CD8-positive, alpha-beta memory T cell (primary cell): ENCODE data around the gene JADE2. TPM values are rescaled to one million over a fixed set of nuclear protein-coding genes. Genes with fewer than 3 reads are reported as not detected.

Experiments
- CTCF ChIA-PET: fragments of 350-600 bp; sonication (Branson Sonifier 250); formaldehyde crosslinking; loops from one replicate; lab custom pipeline; 2021; ENCODE audit warnings: antibody characterized with exemption; lab: Charles Lee
- POLR2A ChIA-PET: fragments of 350-600 bp; sonication (Branson Sonifier 250); formaldehyde crosslinking; loops from one replicate; lab custom pipeline; 2021; ENCODE audit warnings: antibody characterized with exemption; lab: Charles Lee
- DNase-seq, 5 donors: peaks; one replicate each; pipeline versions ENCODE4 v3.0.0 to v3.0.0-alpha.2; 2020 to 2022; ENCODE audit warnings: mixed read lengths in 1 of 5
- H3K27ac ChIP-seq: one replicate; pipeline ENCODE4 v1.7.0; 2013; ENCODE audit warnings: low read depth, mild to moderate bottlenecking, low read length, moderate library complexity
- H3K27me3 ChIP-seq: 2 replicates; pipeline ENCODE4 v1.7.0; 2013; ENCODE audit warnings: low read length, mild to moderate bottlenecking; ENCODE audit not compliant: insufficient read depth, poor library complexity, severe bottlenecking
- H3K36me3 ChIP-seq: 2 replicates; pipeline ENCODE4 v1.7.0; 2013; ENCODE audit warnings: mild to moderate bottlenecking, low read length, moderate library complexity; ENCODE audit not compliant: insufficient read depth
- H3K4me1 ChIP-seq: 2 replicates; pipeline ENCODE4 v1.7.0; 2013; ENCODE audit warnings: mild to moderate bottlenecking, low read length, moderate library complexity; ENCODE audit not compliant: insufficient read depth
- H3K4me3 ChIP-seq: 2 replicates; pipeline ENCODE4 v1.7.0; 2013; ENCODE audit warnings: mild to moderate bottlenecking, low read length
- H3K9me3 ChIP-seq: 2 replicates; pipeline ENCODE4 v1.7.0; 2013; ENCODE audit warnings: mild to moderate bottlenecking, low read length
- H3K27ac Mint-ChIP-seq, 8 donors: one replicate each; pipeline ENCODE4 v1.8.0; 2020 to 2021; ENCODE audit warnings: mixed read lengths in 8 of 8, mild to moderate bottlenecking in 6 of 8, inconsistent platforms in 3 of 8, moderate library complexity in 3 of 8
- H3K27me3 Mint-ChIP-seq, 2 donors: one replicate each; pipeline ENCODE4 v1.8.0; 2020 to 2021; ENCODE audit warnings: mixed read lengths in 2 of 2, mild to moderate bottlenecking in 1 of 2, moderate library complexity in 1 of 2
- H3K36me3 Mint-ChIP-seq, 3 donors: one replicate each; pipeline ENCODE4 v1.8.0; 2020 to 2021; ENCODE audit warnings: mixed read lengths in 3 of 3, inconsistent platforms in 1 of 3, mild to moderate bottlenecking in 1 of 3
- H3K4me1 Mint-ChIP-seq, 3 donors: one replicate each; pipeline ENCODE4 v1.8.0; 2020 to 2021; ENCODE audit warnings: mixed read lengths in 3 of 3, inconsistent platforms in 1 of 3, mild to moderate bottlenecking in 1 of 3
- H3K4me3 Mint-ChIP-seq, 7 donors: one replicate each; pipeline ENCODE4 v1.8.0; 2020 to 2021; ENCODE audit warnings: mixed read lengths in 7 of 7, mild to moderate bottlenecking in 6 of 7, moderate library complexity in 4 of 7, inconsistent platforms in 2 of 7
- H3K9me3 Mint-ChIP-seq, 5 donors: one replicate each; pipeline ENCODE4 v1.8.0; 2020 to 2022; ENCODE audit warnings: mixed read lengths in 5 of 5, mild to moderate bottlenecking in 3 of 5, moderate library complexity in 2 of 5, inconsistent platforms in 1 of 5
- polyA plus RNA-seq: library from polyadenylated mRNA; unstranded; fragments of 300-500 nt; fragmentation: Illumina TruSeq; gene quantifications from one replicate; pipeline ENCODE4 v1.2.3, GENCODE V29; 2021
- total RNA-seq, 2 experiments: library from RNA; stranded (reverse); gene quantifications; one replicate each; pipeline ENCODE4 v1.2.3, GENCODE V29; 2021

The JADE2 gene
- total and polyA plus RNA-seq, 3 experiments from 2014 or later: 47.1 to 107 (median 105) TPM

- no peak for DNase-seq
- Histone ChIP-seq H3K36me3 (peaks cover 25% of the 10 kb centered on the region), H3K9me3 (no peaks in the 10 kb centered on the region), H3K4me1 (no peaks in the 10 kb centered on the region), H3K27me3 (no peaks in the 10 kb centered on the region), H3K27ac (no peak overlapping the region), H3K4me3 (no peak overlapping the region)
- Mint-ChIP-seq H3K27ac (peak overlapping the region in 5 of 8 donors; percentile 1 to 87 (median 59)), H3K27me3 (no peaks in the 10 kb centered on the region), H3K36me3 (peaks cover 7 to 66% (median 19%) of the 10 kb centered on the region in 3 donors), H3K4me1 (peaks cover 0 to 13% (median 5%) of the 10 kb centered on the region in 3 donors), H3K4me3 (no peak overlapping the region), H3K9me3 (no peaks in the 10 kb centered on the region)
- POLR2A ChIA-PET: no interaction called here
- CTCF ChIA-PET: no interaction called here
Observed at GRCh38 chr5:134614450-134615085, 89.1 kb downstream of the JADE2 start.

DNA sequence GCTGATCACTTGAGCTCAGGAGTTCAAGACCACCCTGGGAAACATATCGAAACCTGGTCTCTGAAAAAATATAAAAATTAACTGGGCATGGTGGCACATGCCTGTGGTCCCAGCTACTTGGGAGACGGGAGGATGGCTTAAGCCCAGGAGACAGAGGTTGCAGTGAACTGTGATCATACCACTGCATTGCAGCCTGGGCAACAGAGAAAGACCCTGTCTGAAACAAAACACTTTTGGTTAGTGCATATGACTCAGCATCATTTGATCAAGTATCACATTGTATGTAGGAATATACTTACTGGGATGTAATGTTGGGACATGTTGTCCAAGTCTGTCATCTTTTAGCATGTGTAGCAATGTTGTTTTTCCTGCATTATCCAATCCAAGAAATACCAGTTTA is 95.2 kb downstream of the JADE2 start:
- POLR2A ChIA-PET: no interaction called here
- H3K36me3 ChIP-seq: peaks cover 29% of the 10 kb centered on the region

DNA sequence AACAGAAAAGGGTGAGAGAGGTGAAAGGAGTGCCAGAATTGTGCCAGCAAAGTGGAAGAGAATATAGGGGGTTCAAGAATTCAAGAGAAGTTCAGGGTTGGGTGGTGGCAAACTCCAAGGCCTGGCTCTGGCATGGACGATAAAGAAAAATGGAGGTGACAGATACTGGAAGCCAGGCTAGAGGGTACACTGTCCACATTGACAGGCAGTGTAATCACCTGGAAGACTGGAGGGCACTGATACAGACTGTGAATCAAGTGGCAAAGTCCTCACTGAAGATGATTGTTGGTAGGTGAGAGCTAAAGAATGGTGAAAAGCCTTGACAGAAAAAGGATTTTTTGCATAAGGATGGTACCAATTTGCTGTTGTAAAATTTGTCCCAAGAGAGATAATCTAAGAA is 100.1 kb downstream of the JADE2 start:
- Histone ChIP-seq H3K27ac (no peak overlapping the region), H3K9me3 (no peaks in the 10 kb centered on the region), H3K36me3 (peaks cover 10% of the 10 kb centered on the region), H3K27me3 (no peaks in the 10 kb centered on the region), H3K4me1 (no peaks in the 10 kb centered on the region), H3K4me3 (no peak overlapping the region)
- H3K9me3 Mint-ChIP-seq: no peaks in the 10 kb centered on the region
- peaks cover 0 to 46% (median 13%) of the 10 kb centered on the region in 3 donors for H3K36me3 Mint-ChIP-seq
- peak overlapping the region in 5 of 8 donors; percentile 0 to 52 (median 13) for H3K27ac Mint-ChIP-seq
- peak overlapping the region in 1 of 7 donors; percentile 18 for H3K4me3 Mint-ChIP-seq
- POLR2A ChIA-PET: interaction anchor here (0.6 kb wide), 1 partner anchor 40 kb away, joined by 3 read pairs; no protein-coding TSS in a partner anchor
- peaks cover 24 to 40% (median 30%) of the 10 kb centered on the region in 3 donors for H3K4me1 Mint-ChIP-seq
- DNase-seq: no peak
- CTCF ChIA-PET: no interaction called here
- H3K27me3 Mint-ChIP-seq: no peaks in the 10 kb centered on the region

More for the DNA sequence above, 95.2 kb downstream of the JADE2 start:
- Mint-ChIP-seq H3K4me1 (peaks cover 13 to 21% (median 18%) of the 10 kb centered on the region in 3 donors), H3K36me3 (peaks cover 0 to 68% (median 11%) of the 10 kb centered on the region in 3 donors), H3K27me3 (no peaks in the 10 kb centered on the region), H3K27ac (no peak overlapping the region), H3K4me3 (no peak overlapping the region), H3K9me3 (no peaks in the 10 kb centered on the region)
- H3K9me3 ChIP-seq: no peaks in the 10 kb centered on the region
- H3K4me3 ChIP-seq: no peak overlapping the region
- H3K4me1 ChIP-seq: no peaks in the 10 kb centered on the region
- CTCF ChIA-PET: interaction anchor here (0.6 kb wide), 1 partner anchor 25 kb away, joined by 3 read pairs; no protein-coding TSS in a partner anchor
- no peaks in the 10 kb centered on the region for H3K27me3 ChIP-seq
- no peak for DNase-seq
- H3K27ac ChIP-seq: no peak overlapping the region

- H3K36me3 Mint-ChIP-seq: peaks cover 0 to 42% (median 12%) of the 10 kb centered on the region in 3 donors
- no peaks in the 10 kb centered on the region for H3K9me3 ChIP-seq
- H3K36me3 ChIP-seq: peaks cover 6% of the 10 kb centered on the region
- peak overlapping the region in 1 of 7 donors; percentile 4 for H3K4me3 Mint-ChIP-seq
- H3K27me3 Mint-ChIP-seq: no peaks in the 10 kb centered on the region
- peaks cover 7% of the 10 kb centered on the region for H3K4me1 ChIP-seq
- H3K27ac ChIP-seq: no peak overlapping the region
- no peaks in the 10 kb centered on the region for H3K9me3 Mint-ChIP-seq
- CTCF ChIA-PET: no interaction called here
- POLR2A ChIA-PET: interaction anchor here (0.7 kb wide), 1 partner anchor 29 kb away, joined by 4 read pairs; no protein-coding TSS in a partner anchor
- no peak for DNase-seq
- H3K27ac Mint-ChIP-seq: peak overlapping the region in 4 of 8 donors; percentile 61 to 90 (median 80)
- peaks cover 31 to 48% (median 37%) of the 10 kb centered on the region in 3 donors for H3K4me1 Mint-ChIP-seq
- H3K27me3 ChIP-seq: no peaks in the 10 kb centered on the region
- no peak overlapping the region for H3K4me3 ChIP-seq
Observed at GRCh38 chr5:134626369-134627014, 101.0 kb downstream of the JADE2 start.

Other genes with a start within 250 kb of the JADE2 start
- 1 to 10 TPM; 2.5 to 3.3 TPM for gene CDKL3, start 158.5 kb upstream of the JADE2 start, total RNA-seq
- gene CDKL3, start 158.5 kb upstream of the JADE2 start, polyA plus RNA-seq: 0.38 TPM
- 100 to 1,000 TPM; 105 TPM for gene UBE2B, start 154.1 kb upstream of the JADE2 start, total RNA-seq
- gene UBE2B, start 154.1 kb upstream of the JADE2 start, polyA plus RNA-seq: 79.3 TPM
- gene CDKN2AIPNL, start 113.8 kb upstream of the JADE2 start, total RNA-seq: 10 to 100 TPM; 42.1 to 42.2 TPM
- 29.6 TPM for gene CDKN2AIPNL, start 113.8 kb upstream of the JADE2 start, polyA plus RNA-seq
- gene SAR1B, start 107.2 kb downstream of the JADE2 start, total RNA-seq: 10 to 100 TPM; 59.7 to 61.5 TPM
- 46.4 TPM for gene SAR1B, start 107.2 kb downstream of the JADE2 start, polyA plus RNA-seq
- 10 to 100 TPM; 18.8 to 21.2 TPM for gene SEC24A, start 123.1 kb downstream of the JADE2 start, total RNA-seq
- 8.1 TPM for gene SEC24A, start 123.1 kb downstream of the JADE2 start, polyA plus RNA-seq
- 10 to 100 TPM; 23.1 to 23.6 TPM for gene CAMLG, start 212.9 kb downstream of the JADE2 start, total RNA-seq
- gene CAMLG, start 212.9 kb downstream of the JADE2 start, polyA plus RNA-seq: 42.2 TPM
- 10 to 100 TPM; 81.3 to 83.8 TPM for gene DDX46, start 233.1 kb downstream of the JADE2 start, total RNA-seq
- 27.5 TPM for gene DDX46, start 233.1 kb downstream of the JADE2 start, polyA plus RNA-seq